NOMO-1 (cell line): Measurements from ENCODE around the gene RADIL.

Source experiments
- DNase-seq, 2 experiments: peaks; one replicate each; lab custom pipeline; 2025; ENCODE audit not compliant: unreplicated experiment in 2 of 2; lab: John Stamatoyannopoulos, UW

Gene RADIL

DNA sequence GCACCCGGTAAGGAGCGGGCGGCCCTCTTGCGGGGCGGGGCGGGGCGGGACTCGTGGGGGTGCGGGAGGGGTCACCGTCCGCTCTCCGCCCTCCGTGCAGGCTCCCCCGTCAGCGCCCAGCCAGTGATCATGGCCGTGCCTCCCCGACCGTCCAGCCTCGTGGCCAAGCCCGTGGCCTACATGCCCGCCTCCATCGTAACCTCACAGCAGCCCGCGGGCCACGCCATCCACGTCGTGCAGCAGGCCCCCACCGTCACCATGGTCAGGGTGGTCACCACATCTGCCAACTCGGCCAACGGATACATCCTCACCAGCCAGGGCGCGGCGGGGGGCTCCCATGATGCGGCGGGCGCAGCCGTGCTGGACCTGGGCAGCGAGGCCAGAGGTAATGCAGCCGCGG lies 124.3 kb downstream of the RADIL start:
- DNase-seq = no peak

DNA sequence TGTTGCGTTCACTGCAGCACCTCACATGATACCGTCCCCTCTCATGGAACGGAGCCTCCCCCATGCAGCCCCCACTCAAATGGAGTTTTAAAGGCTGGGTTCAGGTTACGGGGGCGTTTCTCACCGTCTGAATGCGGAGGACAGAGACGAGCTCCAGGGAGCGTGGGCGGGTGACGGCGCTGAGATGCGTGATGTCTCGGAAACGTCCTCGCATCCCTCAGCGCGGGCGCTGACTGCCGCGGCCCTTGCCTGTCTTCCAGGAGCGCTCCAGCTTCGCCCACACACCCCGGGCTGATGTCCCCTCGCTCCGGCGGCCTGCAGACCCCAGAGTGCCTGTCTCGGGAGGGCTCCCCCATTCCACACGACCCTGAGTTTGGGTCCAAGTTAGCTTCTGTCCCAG lies 124.7 kb downstream of the RADIL start:
- no peak for DNase-seq

DNA sequence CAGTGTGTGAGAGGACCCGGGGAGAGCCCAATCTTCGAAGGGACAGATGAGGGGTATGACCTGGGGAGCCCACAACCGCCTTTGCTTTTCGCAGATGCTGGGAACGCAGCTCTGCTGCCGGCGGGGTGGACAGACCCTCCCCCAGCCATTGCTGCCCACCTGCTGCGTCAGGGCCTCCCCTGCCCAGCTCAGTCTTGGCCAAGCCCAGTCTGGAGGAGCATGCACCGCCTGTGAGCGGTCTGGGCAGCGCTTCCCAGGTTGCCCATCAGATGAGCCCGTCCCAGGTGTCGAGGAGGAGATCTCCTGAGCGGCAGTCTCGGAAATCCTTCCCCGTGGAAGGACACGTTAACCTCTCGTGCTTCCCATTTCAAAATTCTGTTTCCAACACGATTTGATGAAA lies 125.4 kb downstream of the RADIL start:
- DNase-seq = no peak

- no peak for DNase-seq
These were observed 128.5 kb downstream of the RADIL start for GRCh38 chr7:4755045-4755444.

- DNase-seq = no peak
These were observed 129.0 kb downstream of the RADIL start for GRCh38 chr7:4754433-4755010.

DNA sequence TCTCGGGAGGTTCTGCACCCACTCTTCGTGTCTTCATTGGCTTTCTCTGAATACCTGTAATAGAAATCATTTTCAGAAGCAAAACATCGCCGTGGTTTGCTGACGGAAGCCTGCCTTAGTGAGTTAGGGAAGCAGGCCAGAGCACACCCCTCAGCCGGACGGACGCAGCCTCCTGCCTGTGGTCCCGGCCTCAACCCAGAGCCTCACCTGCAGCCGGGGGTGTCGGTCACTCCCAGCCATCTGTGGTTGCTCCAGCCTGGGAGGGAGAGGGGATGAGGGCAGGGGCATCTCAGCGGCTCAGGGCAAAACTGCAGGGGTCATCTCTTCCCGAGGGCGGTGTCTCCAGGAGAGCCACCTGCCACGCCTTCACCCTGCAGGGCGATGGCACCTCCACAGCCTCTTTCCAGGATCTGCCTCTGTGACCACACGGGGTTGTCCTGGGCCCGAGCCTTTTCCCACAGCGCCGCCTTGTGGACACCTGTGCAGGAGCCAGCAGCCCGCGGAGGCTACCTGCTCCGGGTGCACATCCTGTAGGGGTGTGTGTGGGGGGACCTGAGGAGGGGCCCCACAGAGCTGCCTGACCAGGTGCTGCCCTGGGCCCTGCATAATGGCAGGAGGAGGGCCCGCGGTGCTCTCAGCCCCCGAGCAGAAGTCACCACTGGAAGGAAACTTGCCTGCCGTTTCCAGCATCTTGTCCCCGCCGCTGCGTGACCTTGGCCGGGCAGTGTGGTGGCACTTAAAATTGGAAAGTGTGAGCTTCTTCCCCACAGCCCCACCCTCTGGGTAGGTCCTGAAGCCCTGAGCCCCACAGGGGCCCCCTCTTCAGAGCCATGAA lies 129.7 kb downstream of the RADIL start:
- peak; percentile 19 to 38 for DNase-seq

DNA sequence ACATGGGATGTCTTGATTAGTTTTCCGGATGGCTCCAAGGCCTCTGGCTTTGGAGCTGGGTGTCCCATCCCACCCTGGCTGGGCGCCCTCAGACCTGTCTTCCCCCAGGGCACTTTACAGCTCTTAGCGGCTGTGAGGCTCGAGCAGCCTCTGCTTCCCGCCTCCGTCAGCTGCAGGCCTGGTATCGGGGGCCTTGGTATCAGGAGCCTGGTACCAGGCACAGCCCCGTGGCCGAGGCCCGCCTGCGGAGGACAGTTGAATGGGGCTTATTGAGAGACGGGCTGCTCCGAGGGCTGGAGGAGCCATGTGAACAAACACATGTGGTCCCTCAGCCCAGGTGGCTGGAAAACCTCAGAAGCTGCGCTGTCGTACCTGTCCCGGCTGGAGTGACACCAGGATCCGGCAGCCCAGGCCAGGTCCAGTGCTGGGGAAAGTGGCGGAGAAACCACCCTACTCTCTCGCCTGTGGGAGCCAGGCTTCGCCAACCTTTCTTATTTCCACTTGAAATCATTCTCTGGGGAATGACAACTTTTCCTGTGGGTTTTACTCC lies 132.0 kb downstream of the RADIL start:
- no peak for DNase-seq

- no peak for DNase-seq
These were observed 133.7 kb downstream of the RADIL start for GRCh38 chr7:4749798-4750197.

GRCh38 chr7:4749363-4749762 lies 134.2 kb downstream of the RADIL start:
- DNase-seq = no peak
